ENCODE data around the gene GUCD1. TPM values are rescaled to one million over a fixed set of nuclear protein-coding genes. Genes with fewer than 3 reads are reported as not detected.

The GUCD1 gene
- total RNA-seq, 1 donor from 2014 or later, result 84.7 TPM

DNA sequence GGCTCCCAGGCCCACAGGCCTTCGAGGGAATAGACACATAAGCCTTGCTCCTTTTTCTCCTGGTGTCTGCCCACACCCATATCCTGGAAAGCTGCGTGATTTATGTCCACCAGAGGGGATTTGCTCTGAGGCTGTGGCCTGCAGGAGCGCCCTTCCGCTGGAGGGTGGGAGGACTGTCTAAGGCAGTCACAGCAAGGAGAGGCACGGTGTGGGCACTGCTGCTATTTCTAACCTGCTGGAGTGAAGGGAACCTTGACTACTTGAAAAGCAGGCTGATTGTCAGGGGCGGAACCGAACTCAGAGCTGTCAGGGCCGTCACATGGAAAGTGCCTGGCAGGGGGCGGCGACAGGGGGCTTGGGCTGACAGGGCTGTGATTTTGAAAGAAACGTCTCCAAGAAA, 56.1 kb downstream of the GUCD1 start:
- Mint-ChIP-seq H3K27ac (ENCODE audit: unreplicated experiment) (no peak overlapping the region), H3K9me3 (ENCODE audit: low read depth) (no peaks in the 10 kb centered on the region), H3K36me3 (ENCODE audit: low read depth) (no peaks in the 10 kb centered on the region), H3K4me1 (ENCODE audit: low read depth) (no peaks in the 10 kb centered on the region), H3K4me3 (ENCODE audit: unreplicated experiment) (no peak overlapping the region), H3K27me3 (ENCODE audit: low read depth) (peaks cover 11% of the 10 kb centered on the region)
- DNase-seq (ENCODE audit: low spot score), result peak; percentile 53
- TF ChIP-seq, protein P1, sequence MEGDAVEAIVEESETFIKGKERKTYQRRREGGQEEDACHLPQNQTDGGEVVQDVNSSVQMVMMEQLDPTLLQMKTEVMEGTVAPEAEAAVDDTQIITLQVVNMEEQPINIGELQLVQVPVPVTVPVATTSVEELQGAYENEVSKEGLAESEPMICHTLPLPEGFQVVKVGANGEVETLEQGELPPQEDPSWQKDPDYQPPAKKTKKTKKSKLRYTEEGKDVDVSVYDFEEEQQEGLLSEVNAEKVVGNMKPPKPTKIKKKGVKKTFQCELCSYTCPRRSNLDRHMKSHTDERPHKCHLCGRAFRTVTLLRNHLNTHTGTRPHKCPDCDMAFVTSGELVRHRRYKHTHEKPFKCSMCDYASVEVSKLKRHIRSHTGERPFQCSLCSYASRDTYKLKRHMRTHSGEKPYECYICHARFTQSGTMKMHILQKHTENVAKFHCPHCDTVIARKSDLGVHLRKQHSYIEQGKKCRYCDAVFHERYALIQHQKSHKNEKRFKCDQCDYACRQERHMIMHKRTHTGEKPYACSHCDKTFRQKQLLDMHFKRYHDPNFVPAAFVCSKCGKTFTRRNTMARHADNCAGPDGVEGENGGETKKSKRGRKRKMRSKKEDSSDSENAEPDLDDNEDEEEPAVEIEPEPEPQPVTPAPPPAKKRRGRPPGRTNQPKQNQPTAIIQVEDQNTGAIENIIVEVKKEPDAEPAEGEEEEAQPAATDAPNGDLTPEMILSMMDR (IDR thresholded peaks at IDR 0.05), result no peak

DNA sequence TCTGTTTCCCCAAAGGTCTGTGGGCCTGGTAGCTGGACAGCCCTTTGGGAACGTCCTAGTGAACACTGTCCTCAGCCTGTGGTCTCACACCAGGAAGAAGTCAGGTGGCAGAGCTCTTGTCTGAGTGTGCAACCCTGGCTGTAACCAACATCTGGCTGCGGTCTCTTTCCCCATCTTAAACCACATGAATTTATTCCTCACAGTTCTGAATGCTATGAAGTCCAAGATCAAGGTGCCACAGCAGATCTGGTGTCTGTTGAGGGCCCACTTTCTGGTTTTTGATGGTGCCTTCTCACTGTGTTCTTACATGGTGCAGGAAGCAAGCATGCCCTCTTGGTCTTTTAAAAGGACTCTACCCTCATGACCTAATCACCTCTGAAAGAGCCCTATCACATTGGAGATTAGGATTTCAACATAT, 57.1 kb downstream of the GUCD1 start:
- Mint-ChIP-seq H3K4me3 (ENCODE audit: unreplicated experiment) (no peak overlapping the region), H3K4me1 (ENCODE audit: low read depth) (no peaks in the 10 kb centered on the region), H3K9me3 (ENCODE audit: low read depth) (no peaks in the 10 kb centered on the region), H3K27me3 (ENCODE audit: low read depth) (peaks cover 13% of the 10 kb centered on the region), H3K36me3 (ENCODE audit: low read depth) (no peaks in the 10 kb centered on the region), H3K27ac (ENCODE audit: unreplicated experiment) (no peak overlapping the region)
- no peak for DNase-seq (ENCODE audit: low spot score)
- TF ChIP-seq, protein P1 (IDR thresholded peaks at IDR 0.05), result no peak

DNA sequence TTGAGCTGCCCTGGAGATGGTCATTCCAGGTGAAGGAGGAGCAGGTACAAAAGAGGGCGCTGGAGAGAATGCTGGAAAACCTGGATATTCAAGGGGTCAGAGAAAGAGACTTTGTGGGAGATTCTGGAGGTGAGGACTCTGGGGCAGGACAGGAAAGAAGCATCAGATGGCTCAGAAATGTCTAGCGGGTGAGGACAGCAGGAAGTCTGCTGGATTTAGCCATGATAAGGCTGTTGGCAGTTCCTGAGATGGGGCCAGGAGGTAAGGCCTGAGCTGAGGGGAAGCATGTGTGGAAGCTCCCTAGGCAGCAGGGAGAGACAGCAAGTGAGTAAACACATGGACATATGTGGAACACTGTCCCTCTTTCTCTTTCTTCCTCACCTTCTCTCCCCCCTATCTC, 58.3 kb downstream of the GUCD1 start:
- no peaks in the 10 kb centered on the region for H3K36me3 Mint-ChIP-seq (ENCODE audit: low read depth)
- H3K27me3 Mint-ChIP-seq (ENCODE audit: low read depth), result peaks cover 18% of the 10 kb centered on the region
- no peak overlapping the region for H3K4me3 Mint-ChIP-seq (ENCODE audit: unreplicated experiment)
- TF ChIP-seq, protein P1 (IDR thresholded peaks at IDR 0.05), result no peak
- no peak for DNase-seq (ENCODE audit: low spot score)
- no peaks in the 10 kb centered on the region for H3K4me1 Mint-ChIP-seq (ENCODE audit: low read depth)
- no peak overlapping the region for H3K27ac Mint-ChIP-seq (ENCODE audit: unreplicated experiment)
- H3K9me3 Mint-ChIP-seq (ENCODE audit: low read depth), result no peaks in the 10 kb centered on the region

DNA sequence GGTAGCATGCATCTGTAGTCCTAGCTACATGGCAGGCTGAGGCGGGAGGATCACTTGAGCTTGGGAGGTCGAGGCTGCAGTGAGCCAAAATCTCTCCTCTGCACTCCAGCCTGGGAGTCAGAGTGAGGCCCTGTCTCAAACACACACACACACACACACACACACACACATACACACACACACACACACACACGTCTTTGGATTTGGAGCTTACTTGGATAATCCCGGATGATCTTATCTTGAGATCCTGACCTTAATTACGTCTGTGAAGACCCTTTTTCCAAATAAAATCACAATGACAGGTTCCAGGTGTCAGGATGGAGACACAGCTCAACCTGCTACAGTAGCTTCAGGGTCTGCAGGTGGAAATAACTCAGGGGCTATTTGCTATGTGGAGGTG, 58.7 kb downstream of the GUCD1 start:
- DNase-seq (ENCODE audit: low spot score), result peak; percentile 30
- H3K36me3 Mint-ChIP-seq (ENCODE audit: low read depth), result no peaks in the 10 kb centered on the region
- peaks cover 16% of the 10 kb centered on the region for H3K27me3 Mint-ChIP-seq (ENCODE audit: low read depth)
- no peak overlapping the region for H3K27ac Mint-ChIP-seq (ENCODE audit: unreplicated experiment)
- no peaks in the 10 kb centered on the region for H3K4me1 Mint-ChIP-seq (ENCODE audit: low read depth)
- H3K9me3 Mint-ChIP-seq (ENCODE audit: low read depth), result no peaks in the 10 kb centered on the region
- H3K4me3 Mint-ChIP-seq (ENCODE audit: unreplicated experiment), result no peak overlapping the region
- TF ChIP-seq, protein P1 (IDR thresholded peaks at IDR 0.05), result no peak

DNA sequence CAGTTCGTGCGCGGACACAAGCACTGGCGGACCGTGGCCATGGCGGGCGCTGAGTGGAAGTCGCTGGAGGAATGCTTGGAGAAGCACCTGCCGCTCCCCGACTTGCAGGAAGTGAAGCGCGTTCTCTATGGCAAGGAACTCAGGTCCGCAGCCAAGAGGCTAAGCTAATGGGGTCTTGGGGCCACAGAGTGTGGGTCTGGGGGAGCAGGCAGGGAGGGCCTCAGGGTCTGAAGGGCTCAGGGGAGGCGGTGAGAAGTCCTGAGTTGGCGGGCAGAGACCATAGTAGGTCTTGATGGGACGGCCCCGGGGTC, 59.6 kb downstream of the GUCD1 start:
- TF ChIP-seq, protein P1 (IDR thresholded peaks at IDR 0.05), result no peak
- Mint-ChIP-seq H3K36me3 (ENCODE audit: low read depth) (no peaks in the 10 kb centered on the region), H3K4me3 (ENCODE audit: unreplicated experiment) (no peak overlapping the region)

More for the DNA sequence above, 59.6 kb downstream of the GUCD1 start:
- peaks cover 16% of the 10 kb centered on the region for H3K27me3 Mint-ChIP-seq (ENCODE audit: low read depth)
- H3K27ac Mint-ChIP-seq (ENCODE audit: unreplicated experiment), result no peak overlapping the region
- H3K4me1 Mint-ChIP-seq (ENCODE audit: low read depth), result no peaks in the 10 kb centered on the region
- peak; percentile 84 for DNase-seq (ENCODE audit: low spot score)
- no peaks in the 10 kb centered on the region for H3K9me3 Mint-ChIP-seq (ENCODE audit: low read depth)
